ENCODE data around the gene PITHD1.
A peak's percentile ranks its signal among the peaks of the same experiment; 100 is the strongest.
"Not testable (repeated sequence)": the region's sequence is repeated elsewhere in the genome, so short reads cannot be mapped to it uniquely, and the experiment has no call there.

PITHD1 gene, protein sequence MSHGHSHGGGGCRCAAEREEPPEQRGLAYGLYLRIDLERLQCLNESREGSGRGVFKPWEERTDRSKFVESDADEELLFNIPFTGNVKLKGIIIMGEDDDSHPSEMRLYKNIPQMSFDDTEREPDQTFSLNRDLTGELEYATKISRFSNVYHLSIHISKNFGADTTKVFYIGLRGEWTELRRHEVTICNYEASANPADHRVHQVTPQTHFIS

DNA sequence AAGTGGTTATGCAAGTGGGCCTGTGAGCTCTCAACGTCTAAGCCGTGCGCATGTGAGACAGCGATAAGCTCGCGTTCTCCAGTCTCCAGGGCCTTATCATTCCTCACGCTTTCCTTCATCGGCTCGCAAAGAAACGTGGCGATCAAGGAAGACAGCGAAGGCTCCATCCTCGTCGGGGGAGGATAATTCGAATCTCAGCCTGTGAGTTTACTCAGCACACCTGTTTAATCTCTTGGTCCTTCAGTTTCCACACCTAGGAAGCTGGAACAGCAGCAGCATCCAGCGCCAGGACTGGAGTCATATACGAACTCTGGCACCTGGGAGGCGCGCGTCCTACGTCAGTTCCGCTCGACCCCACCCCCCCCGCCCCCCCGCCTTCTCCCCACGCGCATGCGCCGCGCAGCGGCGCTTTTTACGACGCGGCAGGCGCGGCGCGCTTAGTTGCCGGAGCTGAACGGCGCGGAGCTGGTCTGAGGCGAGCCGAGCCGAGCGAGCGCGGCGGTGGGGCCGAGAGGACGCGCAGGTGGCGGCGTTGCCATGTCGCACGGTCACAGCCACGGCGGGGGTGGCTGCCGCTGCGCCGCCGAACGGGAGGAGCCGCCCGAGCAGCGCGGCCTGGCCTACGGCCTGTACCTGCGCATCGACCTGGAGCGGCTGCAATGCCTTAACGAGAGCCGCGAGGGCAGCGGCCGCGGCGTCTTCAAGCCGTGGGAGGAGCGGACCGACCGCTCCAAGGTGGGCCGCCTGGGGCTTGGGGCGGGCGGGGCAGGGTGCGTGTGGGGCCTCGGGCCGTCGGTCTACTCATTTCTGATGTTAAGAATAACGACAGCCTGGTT lies at the start of gene PITHD1:
PITHD1 (plus strand) TSS at position 440 of the 836 bp plus-strand sequence; CDS start at position 538, 98 bp downstream.
- peak; percentile 42 for DNase-seq

DNA sequence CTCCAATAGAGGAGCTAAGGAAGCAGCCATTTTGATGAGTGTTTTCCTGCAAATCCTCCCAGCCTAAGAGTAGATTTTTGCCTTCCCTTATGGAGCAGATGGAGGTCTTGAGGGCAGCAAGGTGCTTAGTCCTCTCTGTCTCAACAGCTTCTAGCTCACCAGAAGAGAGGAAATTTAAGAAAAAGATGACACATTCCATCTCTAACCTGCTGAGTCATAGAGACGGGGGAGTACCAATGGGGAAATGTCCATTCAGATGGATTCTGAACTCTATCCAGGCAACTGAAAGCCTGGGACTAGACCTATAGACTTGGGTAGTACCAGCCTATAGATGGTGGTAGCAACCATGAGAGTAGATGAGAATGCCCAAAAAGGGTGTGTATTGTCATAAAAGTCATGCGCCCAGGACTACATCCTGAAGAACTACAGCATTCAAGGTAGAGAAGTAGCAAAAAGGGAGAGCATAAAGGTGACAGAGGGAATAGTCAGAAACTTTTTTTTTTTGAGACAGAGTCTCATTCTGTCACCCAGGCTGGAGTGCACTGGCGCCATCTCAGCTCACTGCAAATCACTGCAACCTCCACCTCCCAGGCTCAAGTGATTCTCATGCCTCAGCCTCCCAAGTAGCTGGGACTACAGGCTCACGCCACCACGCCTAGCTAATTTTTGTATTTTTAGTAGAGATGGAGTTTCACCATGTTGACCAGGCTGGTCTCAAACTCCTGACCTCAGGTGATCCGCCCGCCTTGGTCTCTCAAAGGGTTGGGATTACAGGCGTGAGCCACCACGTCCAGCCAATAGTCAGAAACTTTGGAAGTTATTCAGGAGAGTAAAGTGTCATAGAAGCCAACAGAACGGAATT lies 45.6 kb upstream of the PITHD1 start:
- DNase-seq: no peak

DNA sequence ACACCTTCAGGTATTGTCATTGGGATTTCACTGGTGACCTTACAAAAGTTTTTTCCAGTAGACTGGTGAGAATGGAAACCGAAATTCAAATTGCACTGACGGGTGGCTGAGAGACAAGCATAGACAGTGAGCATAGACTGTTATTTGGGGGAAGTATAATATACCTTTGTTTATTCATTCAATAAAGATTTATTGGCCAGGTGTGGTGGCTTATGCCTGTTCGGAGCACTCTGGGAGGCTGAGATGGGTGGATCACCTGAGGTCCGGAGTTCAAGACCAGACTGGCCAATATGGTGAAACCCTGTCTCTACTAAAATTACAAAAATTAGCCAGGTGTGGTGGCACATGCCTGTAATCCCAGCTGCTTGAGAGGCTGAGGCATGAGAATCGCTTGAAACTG lies 44.9 kb upstream of the PITHD1 start:
- not testable (repeated sequence) for DNase-seq

DNA sequence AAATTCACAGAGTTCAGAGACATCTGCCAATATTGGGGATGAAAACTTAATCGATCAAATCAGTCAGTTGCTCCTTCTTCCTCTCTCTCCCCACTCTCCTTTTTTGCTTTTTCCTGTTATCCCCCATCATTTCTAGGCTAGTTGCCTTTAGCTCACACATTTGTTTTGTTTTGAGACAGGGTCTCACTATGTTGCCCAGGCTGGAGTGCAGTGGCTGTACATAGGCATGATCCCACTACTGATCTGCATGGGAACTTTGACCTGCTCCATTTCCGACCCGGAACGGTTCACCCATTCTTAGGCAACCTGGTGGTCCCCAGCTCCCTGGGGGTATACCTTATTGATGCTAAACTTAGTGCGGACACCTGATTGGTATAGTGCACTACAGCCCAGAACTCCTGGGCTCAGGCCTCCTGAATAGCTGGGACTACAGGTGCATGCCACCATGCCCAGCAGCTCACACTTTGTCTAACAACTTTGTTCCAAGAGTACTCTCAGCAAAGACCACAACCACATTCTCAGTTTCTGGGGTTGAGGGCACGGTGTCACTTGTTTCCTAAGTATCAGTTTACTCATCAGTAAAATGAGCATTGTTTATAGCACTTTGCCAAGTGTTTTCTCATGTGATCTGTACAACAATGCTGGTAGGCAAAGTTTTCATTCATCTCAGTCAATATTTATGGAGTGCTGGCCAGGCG lies 41.6 kb upstream of the PITHD1 start:
- no peak for DNase-seq

DNA sequence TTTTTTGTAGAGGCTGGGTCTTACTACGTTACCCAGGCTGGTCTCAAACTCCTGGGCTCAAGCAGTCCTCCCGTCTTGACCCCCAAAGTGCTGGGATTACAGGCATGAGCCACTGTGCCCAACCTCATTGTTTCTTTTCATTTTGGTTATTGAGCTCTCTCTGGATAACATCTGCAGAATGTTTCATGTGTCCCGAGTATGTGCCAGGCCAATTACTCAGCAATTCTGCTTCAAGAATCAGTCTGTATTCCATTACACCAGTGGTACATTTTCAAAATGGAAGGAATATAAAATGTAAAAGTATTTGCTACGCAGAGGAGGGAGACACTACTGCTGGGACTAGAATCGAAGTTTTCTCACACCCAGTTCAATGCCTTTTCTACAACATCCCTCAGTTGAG lies 36.6 kb upstream of the PITHD1 start:
- no peak for DNase-seq

DNA sequence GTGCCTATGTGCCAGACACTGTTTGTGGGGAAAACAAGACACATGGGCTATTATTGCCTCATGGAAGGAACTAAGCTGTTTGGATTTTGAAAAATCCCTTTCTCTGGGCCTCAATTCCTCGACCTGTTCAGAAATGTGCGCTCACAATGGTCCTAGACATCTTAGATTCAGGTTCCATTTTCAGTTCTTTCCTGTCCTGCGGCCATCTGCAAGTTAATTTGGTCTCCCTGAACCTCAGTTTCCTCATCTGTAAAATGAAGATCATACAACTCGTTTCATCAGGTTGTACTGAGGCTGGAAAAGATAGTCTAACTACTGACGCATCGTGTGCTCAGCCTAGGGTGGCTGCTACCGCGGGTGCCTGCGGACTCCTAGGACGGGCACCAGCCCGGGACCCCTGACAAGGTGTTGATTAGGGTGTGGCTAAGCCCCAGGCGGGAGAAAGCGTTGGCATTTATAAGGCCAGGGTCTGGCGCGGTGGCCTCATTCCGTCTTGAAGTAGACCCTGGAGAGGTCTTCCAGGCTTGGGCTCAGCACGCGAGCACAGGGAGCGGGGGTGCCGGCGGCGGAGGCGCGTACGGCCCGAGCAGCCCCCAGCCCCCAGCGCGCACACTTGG lies 35.4 kb upstream of the PITHD1 start:
- DNase-seq: peak; percentile 5

DNA sequence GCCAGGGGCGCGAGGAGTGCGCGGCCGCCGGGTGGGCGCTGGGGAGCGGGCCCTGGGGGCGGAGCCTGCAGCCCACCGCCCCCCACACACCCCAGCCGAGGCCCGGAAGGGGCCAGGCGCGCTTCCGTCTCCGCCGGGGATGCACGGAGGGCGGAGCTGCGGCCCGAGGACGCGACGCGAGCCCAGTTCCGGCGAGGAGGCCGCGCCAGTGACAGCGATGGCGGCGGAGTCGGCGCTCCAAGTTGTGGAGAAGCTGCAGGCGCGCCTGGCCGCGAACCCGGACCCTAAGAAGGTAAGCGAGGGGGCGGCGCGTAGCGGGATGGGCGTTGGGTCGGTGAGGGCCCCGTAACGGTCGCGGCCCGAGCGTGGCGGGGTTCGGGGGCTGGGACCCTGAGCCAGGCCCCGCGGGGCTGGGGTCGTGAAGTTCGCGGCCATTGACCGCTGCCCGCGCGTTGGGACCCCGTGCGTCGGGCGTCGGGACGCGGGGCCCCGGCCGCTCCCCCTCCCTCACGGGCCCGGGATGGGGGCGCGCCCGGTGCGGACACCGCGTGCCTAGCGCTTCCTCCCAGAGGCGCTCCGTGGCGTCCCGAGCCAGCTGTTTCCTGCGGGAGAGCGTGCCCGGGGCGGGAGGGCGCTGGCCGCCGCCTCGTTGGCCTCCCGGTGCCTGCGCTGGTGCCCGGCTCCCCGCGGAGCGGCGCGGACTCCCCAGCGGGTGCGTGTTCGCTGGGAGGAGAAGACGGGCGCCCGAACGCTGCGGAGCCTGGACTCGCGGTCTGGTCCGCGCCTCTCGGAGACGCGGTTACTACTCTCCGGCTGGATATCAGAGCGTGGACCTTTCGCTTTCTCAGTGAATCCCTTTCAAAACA lies 34.7 kb upstream of the PITHD1 start, which contains the start of gene ELOA:
ELOA (plus strand) TSS at position 185 of the 866 bp plus-strand sequence; CDS start at position 218, 33 bp downstream.
- no peak for DNase-seq

DNA sequence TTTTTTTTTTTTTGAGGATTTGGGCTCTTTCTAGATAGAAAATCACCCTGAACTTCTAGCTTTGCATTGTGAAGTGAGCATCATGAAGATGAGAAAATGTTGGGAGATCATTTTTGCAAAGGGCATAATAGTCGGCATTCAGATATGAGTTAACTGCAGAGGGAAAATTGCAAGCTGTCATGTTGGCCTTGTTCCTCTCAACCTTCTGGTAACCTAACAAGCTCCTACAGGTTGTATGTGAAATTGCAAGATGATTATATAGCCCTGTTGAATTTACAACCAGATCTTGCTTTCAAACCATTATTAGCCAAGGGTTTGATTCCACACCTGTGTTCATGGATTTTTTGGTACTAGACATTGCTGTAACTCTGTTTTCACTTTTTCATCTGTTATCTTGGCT lies 32.7 kb upstream of the PITHD1 start:
- DNase-seq: peak; percentile 14

DNA sequence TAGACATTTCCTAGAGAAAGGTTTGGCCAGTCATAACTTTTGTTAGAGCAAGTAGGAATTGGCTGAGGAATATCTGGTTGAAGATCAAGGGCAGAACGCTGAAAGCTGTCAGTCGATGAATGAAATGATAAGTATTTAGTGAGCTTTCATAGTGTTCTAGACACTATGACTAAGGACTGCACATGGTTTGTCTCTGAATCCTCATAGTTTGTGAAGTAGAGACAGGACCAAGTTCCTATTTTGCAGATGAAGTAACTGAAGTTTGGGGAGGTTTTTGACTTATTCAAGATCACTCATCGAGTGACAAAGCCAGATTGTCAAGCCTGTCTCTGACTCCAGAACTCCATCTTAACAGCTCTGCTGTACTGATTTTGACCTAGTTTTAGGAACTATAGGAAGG lies 30.2 kb upstream of the PITHD1 start:
- DNase-seq: no peak

DNA sequence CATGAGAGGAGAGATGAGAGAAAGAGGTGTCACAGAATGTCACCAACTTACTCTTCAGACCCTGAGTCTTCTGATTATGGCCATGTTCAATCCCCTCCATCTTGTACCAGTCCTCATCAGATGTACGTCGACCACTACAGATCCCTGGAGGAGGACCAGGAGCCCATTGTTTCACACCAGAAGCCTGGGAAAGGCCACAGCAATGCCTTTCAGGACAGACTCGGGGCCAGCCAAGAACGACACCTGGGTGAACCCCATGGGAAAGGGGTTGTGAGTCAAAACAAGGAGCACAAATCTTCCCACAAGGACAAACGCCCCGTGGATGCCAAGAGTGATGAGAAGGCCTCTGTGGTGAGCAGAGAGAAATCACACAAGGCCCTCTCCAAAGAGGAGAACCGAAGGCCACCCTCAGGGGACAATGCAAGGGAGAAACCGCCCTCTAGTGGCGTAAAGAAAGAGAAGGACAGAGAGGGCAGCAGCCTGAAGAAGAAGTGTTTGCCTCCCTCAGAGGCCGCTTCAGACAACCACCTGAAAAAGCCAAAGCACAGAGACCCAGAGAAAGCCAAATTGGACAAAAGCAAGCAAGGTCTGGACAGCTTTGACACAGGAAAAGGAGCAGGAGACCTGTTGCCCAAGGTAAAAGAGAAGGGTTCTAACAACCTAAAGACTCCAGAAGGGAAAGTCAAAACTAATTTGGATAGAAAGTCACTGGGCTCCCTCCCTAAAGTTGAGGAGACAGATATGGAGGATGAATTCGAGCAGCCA lies 27.0 kb upstream of the PITHD1 start:
- DNase-seq: peak; percentile 33

DNA sequence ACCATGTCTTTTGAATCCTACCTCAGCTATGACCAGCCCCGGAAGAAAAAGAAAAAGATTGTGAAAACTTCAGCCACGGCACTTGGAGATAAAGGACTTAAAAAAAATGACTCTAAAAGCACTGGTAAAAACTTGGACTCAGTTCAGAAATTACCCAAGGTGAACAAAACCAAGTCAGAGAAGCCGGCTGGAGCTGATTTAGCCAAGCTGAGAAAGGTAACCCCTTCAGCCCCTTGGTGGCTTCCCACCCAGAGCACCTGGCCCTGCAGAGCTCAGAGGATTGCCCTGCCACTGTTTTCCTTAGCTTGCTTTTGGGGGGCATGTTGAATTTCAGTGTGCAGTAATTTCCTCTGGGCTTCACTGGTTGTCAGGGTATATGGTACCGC lies 26.4 kb upstream of the PITHD1 start:
- no peak for DNase-seq

DNA sequence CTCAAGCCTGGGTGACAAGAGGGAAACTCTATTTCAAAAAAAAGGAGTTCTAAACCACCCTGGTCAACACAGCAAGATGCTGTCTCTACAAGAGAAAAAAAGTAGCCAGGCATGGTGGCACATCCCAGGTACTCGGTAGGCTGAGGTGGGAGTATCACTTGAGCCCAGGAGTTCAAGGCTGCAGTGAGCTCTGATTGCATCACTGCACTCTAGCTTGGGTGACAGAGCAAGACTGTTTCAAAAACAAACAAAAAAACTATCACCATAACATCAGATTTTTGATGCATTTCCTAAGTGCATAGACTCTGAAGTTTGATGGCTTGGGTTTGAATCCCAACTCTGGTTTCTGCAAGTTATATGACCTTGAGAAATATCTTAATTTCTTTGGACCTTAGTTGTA lies 25.3 kb upstream of the PITHD1 start:
- no peak for DNase-seq

DNA sequence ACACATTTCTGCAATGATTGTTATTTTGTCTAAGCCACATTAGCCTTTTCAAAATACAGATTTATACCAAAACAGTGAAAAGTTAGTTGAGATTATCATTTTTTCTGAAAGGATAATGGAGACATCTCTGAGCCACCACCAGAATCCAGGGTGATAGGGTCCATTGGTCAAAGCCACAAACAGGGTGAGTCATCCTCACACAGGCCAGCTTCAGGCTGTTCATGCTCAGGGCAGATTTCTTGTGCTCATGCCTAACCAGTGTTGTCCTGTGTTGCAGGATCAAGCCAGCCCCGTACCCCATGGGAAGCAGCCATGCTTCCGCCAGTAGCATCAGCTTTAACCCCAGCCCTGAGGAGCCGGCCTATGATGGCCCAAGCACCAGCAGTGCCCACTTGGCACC lies 21.5 kb upstream of the PITHD1 start:
- no peak for DNase-seq

DNA sequence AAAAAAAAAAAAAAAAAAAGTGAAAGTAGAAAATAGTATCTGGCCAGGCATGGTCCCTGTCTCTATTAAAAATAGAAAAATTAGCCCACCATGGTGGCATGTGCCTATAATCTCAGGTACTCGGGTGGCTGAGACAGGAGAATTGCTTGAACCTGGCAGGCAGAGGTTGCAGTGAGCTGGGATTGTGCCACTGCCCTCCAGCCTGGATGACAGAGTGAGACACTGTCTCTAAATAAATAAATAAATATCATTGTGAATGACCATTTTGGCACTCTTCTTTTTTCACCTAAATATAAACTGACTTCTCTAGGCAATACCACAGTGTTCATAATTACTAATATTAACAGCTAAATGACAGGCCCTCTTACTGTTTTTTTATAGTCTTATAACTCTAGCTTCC lies 20.4 kb upstream of the PITHD1 start:
- no peak for DNase-seq

DNA sequence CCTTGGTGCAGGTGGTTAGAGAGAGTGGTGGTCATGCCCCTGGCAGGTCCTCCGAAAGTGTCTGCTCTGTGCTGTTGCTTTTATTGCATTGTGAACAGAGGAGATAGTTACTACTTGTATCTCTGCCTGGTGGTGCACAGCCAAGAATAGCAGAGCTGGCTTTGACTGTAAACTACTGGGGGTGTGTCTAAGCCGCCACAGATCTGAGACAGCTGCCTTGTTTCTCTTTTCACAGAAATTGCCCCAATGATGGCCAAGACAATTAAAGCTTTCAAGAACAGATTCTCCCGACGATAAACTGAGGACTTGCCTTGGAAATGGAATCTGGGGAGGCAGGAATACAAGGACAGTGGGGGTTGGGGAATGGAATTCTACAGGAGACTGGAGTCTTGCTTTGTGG lies 18.9 kb upstream of the PITHD1 start:
- DNase-seq: no peak

DNA sequence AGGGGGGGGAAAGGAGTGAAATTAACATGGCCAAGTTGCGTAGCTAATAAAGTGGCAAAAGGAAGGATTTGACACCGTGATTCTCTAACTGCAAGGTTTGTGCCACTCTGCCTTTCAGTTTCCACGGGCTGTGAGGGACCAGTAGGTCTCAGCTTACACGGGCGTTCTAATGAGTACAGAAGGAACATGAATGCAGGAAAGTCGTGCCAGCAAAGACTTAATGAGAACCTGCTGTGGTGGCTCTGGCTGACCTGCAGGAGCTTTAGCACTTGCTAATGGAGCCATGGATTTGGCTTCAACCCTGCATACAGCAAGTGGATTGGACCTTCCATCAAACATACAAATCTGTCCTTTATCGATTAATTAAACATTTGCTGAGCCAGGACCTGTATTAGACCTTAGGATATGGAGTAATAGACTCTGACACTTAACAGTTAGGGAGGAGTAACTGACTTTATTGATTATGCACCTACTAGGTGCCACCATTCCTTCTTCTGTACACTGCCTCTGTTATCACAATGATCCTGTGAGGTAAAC lies 15.1 kb upstream of the PITHD1 start:
- no peak for DNase-seq

DNA sequence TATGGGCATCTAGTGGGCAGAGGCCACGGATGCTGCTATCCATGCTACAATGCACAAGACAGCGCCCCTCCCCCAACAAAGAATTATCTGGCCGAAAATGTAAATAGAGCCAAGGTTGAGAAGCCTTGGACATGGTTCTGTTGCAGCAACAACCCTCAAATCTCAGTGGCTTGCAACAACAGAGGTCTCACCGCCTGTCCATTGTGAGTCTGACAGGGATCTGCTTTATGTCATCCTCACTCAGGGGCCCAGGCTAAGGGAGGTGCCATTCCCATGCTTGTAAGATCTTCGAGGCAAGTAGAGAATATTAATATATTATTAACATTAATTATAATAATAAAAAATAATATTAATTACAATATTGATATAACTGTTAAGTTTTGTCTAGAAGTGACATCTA lies 9.5 kb upstream of the PITHD1 start:
- DNase-seq: no peak

DNA sequence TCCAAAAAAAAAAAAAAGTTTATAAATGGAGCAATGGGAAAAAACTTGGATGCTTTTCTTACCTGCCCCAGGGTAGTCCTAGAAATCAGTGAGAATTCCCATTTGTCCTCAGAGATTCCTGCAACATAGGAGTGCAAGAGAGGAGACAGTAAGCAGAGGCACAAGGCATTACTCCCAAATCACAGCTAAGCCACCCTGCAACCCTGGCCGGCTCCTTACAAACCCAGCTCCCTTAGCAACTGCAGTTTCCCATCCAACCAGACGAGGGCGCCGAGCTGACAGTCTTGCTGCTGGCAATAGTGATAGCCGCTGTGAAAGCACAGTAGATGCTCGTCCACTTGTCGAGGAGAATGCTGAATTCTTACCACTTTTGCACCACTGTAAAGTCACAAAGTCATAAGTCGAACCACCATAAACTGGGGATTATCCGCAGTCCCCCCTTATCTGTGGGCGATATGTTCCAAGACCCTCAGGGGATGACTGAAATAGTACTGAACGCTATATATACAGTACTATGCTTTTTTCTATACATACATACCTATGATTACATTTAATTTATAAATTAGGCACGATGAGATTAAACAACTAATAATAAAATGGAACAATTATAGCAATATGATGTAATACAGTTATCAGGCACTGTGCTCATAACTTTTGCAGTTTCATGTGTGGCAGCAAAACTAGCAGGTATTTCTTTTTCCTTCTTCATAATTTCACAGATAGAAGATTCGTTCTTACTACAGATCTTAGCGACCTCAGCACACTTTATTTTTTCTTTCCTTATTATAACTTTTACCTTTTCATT lies 6.0 kb upstream of the PITHD1 start:
- peak; percentile 78 for DNase-seq

DNA sequence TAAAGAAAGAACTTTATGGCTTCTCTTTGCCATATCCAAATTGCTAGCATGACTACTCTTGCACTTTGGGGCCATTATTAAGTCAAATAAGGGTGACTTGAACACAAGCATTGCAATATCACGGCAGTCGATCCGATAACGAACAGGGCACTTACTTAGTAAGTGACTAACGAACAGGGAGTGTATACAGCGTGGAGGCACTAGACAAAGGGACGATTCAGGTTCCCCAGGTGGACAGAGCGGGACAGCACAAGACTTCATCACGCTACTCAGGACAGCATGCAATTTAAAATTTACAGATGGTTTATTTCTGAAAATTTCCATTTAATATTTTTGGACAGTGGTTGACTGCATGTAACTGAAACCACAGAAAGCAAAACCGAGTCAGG lies 5.4 kb upstream of the PITHD1 start:
- no peak for DNase-seq
